B cell (primary cell): Measurements from ENCODE around the gene PDILT. TPM values are rescaled to one million over a fixed set of nuclear protein-coding genes. Genes with fewer than 3 reads are reported as not detected.

Source experiments
- ATAC-seq: fragments of 200-7000 bp; cut with Tn5 transposase; one replicate; pipeline ENCODE4 v1.10.0; 2021; ENCODE audit warnings: low read depth, mild to moderate bottlenecking, moderate number of reproducible peaks, moderate library complexity
- CTCF ChIA-PET: fragments of 350-600 bp; sonication (Branson Sonifier 250); formaldehyde crosslinking; loops from one replicate; lab custom pipeline; 2021; ENCODE audit warnings: antibody characterized with exemption, inconsistent platforms; lab: Charles Lee
- POLR2A ChIA-PET: fragments of 350-600 bp; sonication (Branson Sonifier 250); formaldehyde crosslinking; loops from one replicate; lab custom pipeline; 2021; ENCODE audit warnings: antibody characterized with exemption; lab: Charles Lee
- DNase-seq: peaks from one replicate; pipeline ENCODE4 v3.0.0; 2013
- H2AFZ ChIP-seq: 2 replicates; pipeline ENCODE4 v1.6.1; 2012; ENCODE audit warnings: mild to moderate bottlenecking, low read depth, low read length; ENCODE audit not compliant: insufficient read depth, poor library complexity, severe bottlenecking
- H3K27ac ChIP-seq, 2 donors: 1 replicate in 1 of 2; 2 replicates in 1 of 2; pipeline ENCODE4 v1.5.1; 2012 to 2013; ENCODE audit warnings: low read length in 2 of 2, mild to moderate bottlenecking in 2 of 2, moderate library complexity in 1 of 2
- H3K27me3 ChIP-seq, 4 experiments: fragments of 200-600 bp in 1 of 4; sonication (generic) in 1 of 4; replicated peaks in 1 of 4; 1 replicate in 2 of 4; 2 replicates in 2 of 4; pipeline versions ENCODE4 v1.6.1 to v1.7.0; 2013 to 2016; ENCODE audit warnings: low read length in 3 of 4, mild to moderate bottlenecking in 2 of 4, mixed read lengths in 1 of 4, moderate library complexity in 1 of 4; ENCODE audit not compliant: insufficient read depth in 4 of 4, control insufficient read depth in 3 of 4; ENCODE audit errors: control extremely low read depth in 1 of 4
- H3K36me3 ChIP-seq, 2 experiments: replicated peaks in 1 of 2; 1 replicate in 1 of 2; 2 replicates in 1 of 2; pipeline versions ENCODE4 v1.6.1 to v1.7.1; 2013; ENCODE audit warnings: low read length in 1 of 2; ENCODE audit not compliant: insufficient read depth in 2 of 2, control insufficient read depth in 1 of 2; ENCODE audit errors: control extremely low read depth in 1 of 2, extremely low read depth in 1 of 2
- H3K4me1 ChIP-seq, 2 donors: fragments of 200-600 bp in 1 of 2; sonication (generic) in 1 of 2; 1 replicate in 1 of 2; 2 replicates in 1 of 2; pipeline versions ENCODE4 v1.5.1 to v1.6.1; 2013 to 2017; ENCODE audit warnings: low read length in 2 of 2; ENCODE audit not compliant: control insufficient read depth in 2 of 2, insufficient read depth in 2 of 2
- H3K4me2 ChIP-seq: replicated peaks from 2 replicates; pipeline ENCODE3; 2012; ENCODE audit warnings: mild to moderate bottlenecking, low read depth, low read length; ENCODE audit not compliant: poor library complexity, severe bottlenecking
- H3K4me3 ChIP-seq, 5 experiments: fragments of 200-600 bp in 1 of 5; sonication (generic) in 1 of 5; 1 replicate in 3 of 5; 2 replicates in 2 of 5; pipeline versions ENCODE4 v1.5.1 to v1.7.0; 2011 to 2016; ENCODE audit warnings: low read length in 4 of 5, mild to moderate bottlenecking in 4 of 5, low read depth in 2 of 5, control low read depth in 1 of 5, moderate library complexity in 1 of 5; ENCODE audit not compliant: insufficient read depth in 1 of 5; ENCODE audit errors: control extremely low read depth in 1 of 5, extremely low read depth in 1 of 5
- H3K79me2 ChIP-seq: fragments of 200-600 bp; sonication (generic); one replicate; pipeline ENCODE4 v1.6.0; 2016; ENCODE audit warnings: low read length; ENCODE audit not compliant: control insufficient read depth, insufficient read depth
- H3K9ac ChIP-seq: fragments of 200-600 bp; sonication (generic); 2 replicates; pipeline ENCODE4 v1.6.1; 2017; ENCODE audit warnings: mild to moderate bottlenecking, low read length, moderate library complexity
- H3K9me3 ChIP-seq, 3 donors: one replicate each; pipeline versions ENCODE4 v1.6.1 to v1.7.1; 2013; ENCODE audit warnings: low read length in 2 of 3; ENCODE audit not compliant: control insufficient read depth in 2 of 3, insufficient read depth in 1 of 3; ENCODE audit errors: control extremely low read depth in 1 of 3
- H4K20me1 ChIP-seq: 2 replicates; pipeline ENCODE4 v1.6.0; 2012; ENCODE audit warnings: mild to moderate bottlenecking, low read length; ENCODE audit not compliant: insufficient read depth, control insufficient read depth, poor library complexity, severe bottlenecking
- H3K27ac Mint-ChIP-seq: one replicate; pipeline ENCODE4 v1.8.0; 2021; ENCODE audit warnings: mixed read lengths
- H3K27me3 Mint-ChIP-seq: one replicate; pipeline ENCODE4 v1.8.0; 2021; ENCODE audit warnings: mixed read lengths
- H3K4me1 Mint-ChIP-seq: one replicate; pipeline ENCODE4 v1.8.0; 2021; ENCODE audit warnings: mixed read lengths
- H3K4me3 Mint-ChIP-seq: one replicate; pipeline ENCODE4 v1.8.0; 2021; ENCODE audit warnings: mixed read lengths
- H3K9me3 Mint-ChIP-seq: one replicate; pipeline ENCODE4 v1.8.0; 2022; ENCODE audit warnings: mixed read lengths; ENCODE audit not compliant: insufficient read depth
- CTCF ChIP-seq: fragments of 200-600 bp; IDR thresholded peaks from one replicate; pipeline ENCODE4 v1.8.0; 2022; ENCODE audit warnings: antibody characterized with exemption, mild to moderate bottlenecking
- EZH2 ChIP-seq: IDR thresholded peaks from 2 replicates; pipeline ENCODE4 v1.6.1; 2012; ENCODE audit warnings: borderline replicate concordance, low read depth, mild to moderate bottlenecking, moderate library complexity, low read length; ENCODE audit not compliant: insufficient read depth, poor library complexity, severe bottlenecking
- WGBS: methylation state at CpG from one replicate; pipeline ENCODE4 v1.1.5; 2013; ENCODE audit warnings: missing lambda C conversion rate; ENCODE audit not compliant: insufficient coverage; 5-methylcytosine and 5-hydroxymethylcytosine counted together
- intact Hi-C: fragments of 100-400 bp; cut with micrococcal nuclease; formaldehyde crosslinking; loops from one replicate; pipeline ENCODE4 v1.10.0; 2022
- polyA plus RNA-seq: library from polyadenylated mRNA; depleted of rRNA; stranded (reverse); fragments of >200 nt; gene quantifications from 2 replicates; pipeline ENCODE4 v1.2.3, GENCODE V29; 2012
- total RNA-seq, 2 donors: library from RNA; stranded (reverse); fragments of 120-200 nt in 1 of 2; gene quantifications; 1 replicate in 1 of 2; 2 replicates in 1 of 2; pipeline versions ENCODE4 v1.2.3 to v1.2.4, GENCODE V29; 2013 to 2022

PDILT gene
- total and polyA plus RNA-seq, 2 donors (not counting 1 experiment from before 2014, with no cell fraction given), result not detected

DNA sequence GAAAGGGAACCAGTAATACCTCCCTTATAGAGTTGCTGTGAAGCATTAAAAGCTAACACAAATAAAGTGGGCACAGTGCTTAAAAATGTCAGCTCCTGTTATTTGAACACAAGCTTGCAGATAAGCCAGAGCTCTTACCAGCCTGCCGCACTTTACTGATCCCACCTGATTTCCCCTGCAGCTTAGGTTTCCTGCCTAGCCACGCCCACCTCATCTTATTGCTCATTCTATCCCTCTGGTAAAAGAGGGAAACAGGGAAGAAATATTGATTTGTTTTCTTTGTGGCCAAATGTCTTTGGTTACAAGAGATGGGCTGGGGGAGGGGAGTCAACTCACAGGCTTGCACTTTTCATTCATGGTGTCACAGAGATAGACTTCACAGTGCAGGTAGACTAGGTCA, 67.6 kb downstream of the PDILT start:
- CTCF ChIA-PET, result no interaction called here

DNA sequence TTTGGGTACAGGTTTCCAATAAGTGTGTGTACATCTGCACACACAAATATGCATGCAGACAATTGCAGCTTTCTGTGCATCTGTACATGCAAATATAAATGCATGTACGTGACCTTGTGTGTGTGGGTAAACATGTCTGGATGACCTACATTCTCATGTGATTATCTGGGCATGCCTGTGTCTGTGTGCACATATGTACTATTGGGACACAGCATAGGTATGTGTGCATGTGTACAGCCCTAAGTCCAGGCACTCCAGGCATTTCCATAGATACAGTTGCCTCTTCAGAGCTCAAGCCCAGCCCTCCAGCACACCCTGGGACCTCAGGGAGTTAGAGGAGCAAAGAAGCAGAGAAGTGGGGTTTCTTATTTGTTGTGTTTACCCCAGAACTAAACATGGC, 70.1 kb downstream of the PDILT start:
- H3K27me3 Mint-ChIP-seq, result peaks cover 4% of the 10 kb centered on the region
- intact Hi-C loops, result no loop called here
- DNase-seq, result no peak
- no peak overlapping the region for H3K27ac Mint-ChIP-seq
- no peaks in the 10 kb centered on the region for H3K4me1 Mint-ChIP-seq
- ChIA-PET CTCF (no interaction called here), POLR2A (no interaction called here)
- H3K9me3 Mint-ChIP-seq, result no peaks in the 10 kb centered on the region
- H3K4me1 ChIP-seq, result no peaks in the 10 kb centered on the region
- H3K27ac ChIP-seq, result no peak overlapping the region
- H3K4me2 ChIP-seq, result no peak overlapping the region
- no peak overlapping the region for H3K9ac ChIP-seq
- no peaks in the 10 kb centered on the region for H3K9me3 ChIP-seq
- no peaks in the 10 kb centered on the region for H3K79me2 ChIP-seq
- no peak overlapping the region for H3K4me3 ChIP-seq
- ATAC-seq, result no peak
- no peaks in the 10 kb centered on the region for H4K20me1 ChIP-seq
- TF ChIP-seq CTCF (no peak), EZH2 (no peak)
- H3K27me3 ChIP-seq, result no peaks in the 10 kb centered on the region
- no peak overlapping the region for H2AFZ ChIP-seq
- H3K36me3 ChIP-seq, result no peaks in the 10 kb centered on the region
- 67% methylated on average over 1 of the region's 1 CpG for WGBS
- H3K4me3 Mint-ChIP-seq, result no peak overlapping the region

More for the DNA sequence above, 67.6 kb downstream of the PDILT start:
- POLR2A ChIA-PET, result no interaction called here
- Histone ChIP-seq H3K9ac (no peak overlapping the region), H3K9me3 (no peaks in the 10 kb centered on the region), H2AFZ (no peak overlapping the region), H3K27ac (no peak overlapping the region), H3K4me3 (no peak overlapping the region), H3K4me2 (no peak overlapping the region), H3K36me3 (no peaks in the 10 kb centered on the region), H3K79me2 (no peaks in the 10 kb centered on the region), H3K4me1 (no peaks in the 10 kb centered on the region), H4K20me1 (no peaks in the 10 kb centered on the region), H3K27me3 (no peaks in the 10 kb centered on the region)
- Mint-ChIP-seq H3K27ac (no peak overlapping the region), H3K9me3 (no peaks in the 10 kb centered on the region), H3K27me3 (peaks cover 4% of the 10 kb centered on the region), H3K4me3 (no peak overlapping the region), H3K4me1 (no peaks in the 10 kb centered on the region)
- DNase-seq (no peak), ATAC-seq (no peak)
- no peak for TF ChIP-seq EZH2
- TF ChIP-seq CTCF, result no peak
- no CpG with 5 or more reads among the region's 2 CpGs for whole genome bisulfite sequencing
- intact Hi-C loops, result no loop called here
